ENCODE results near the gene KCNJ11. TPM values are rescaled to one million over a fixed set of nuclear protein-coding genes. Genes with fewer than 3 reads are reported as not detected.

KCNJ11 gene
- total and polyA plus RNA-seq, 10 of the 15 experiments (the other 5 are each of a cell fraction or from before 2014, with no cell fraction given), result 0.06 to 0.56 (median 0.21) TPM; not detected in 6

DNA sequence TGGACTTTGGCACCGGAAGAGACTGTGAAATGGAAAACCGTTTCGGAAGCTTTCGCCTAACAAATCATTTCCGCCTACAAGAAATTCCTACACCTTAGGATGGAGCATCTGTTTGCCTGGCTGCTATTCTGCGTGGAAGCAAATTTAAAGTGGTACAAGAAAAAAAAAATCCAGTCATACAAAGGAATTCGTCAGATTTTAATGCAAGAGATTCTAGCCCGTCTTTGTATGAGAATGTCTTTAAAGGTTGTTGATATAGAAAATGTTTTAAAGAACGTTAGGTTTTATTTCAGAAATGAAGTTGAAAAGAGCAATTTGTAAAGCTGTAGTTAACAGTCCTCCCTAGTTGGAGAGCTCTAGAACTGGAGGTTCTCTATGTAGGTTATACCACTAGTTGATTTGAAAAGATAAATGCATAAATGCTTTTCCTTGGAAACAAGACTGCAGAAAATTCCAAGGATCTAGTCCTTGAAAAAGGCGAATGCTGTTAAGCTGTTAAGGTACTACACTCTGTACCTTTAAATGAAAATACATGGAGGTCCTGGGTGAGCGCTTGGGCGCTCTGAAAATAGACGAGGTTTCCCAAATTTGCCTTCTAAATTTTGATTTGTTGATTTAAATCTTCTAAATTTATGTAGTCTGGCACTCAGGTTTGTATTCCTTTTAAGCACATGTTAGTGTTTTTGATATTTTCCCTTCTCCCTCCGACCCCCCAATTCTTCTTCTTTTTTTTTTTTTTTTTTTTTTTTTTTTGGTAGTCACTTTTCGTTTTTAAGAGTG lies 34.4 kb downstream of the KCNJ11 start:
- H3K4me3 ChIP-seq, result peak overlapping the region; percentile 68
- no TSS peak for BruUV-seq (replicated peaks)
- H4K20me1 ChIP-seq (ENCODE audit: control insufficient read depth, insufficient read depth), result no peaks in the 10 kb centered on the region
- WGBS (ENCODE audit: insufficient coverage, insufficient replicate concordance, low lambda C conversion rate, missing lambda C conversion rate), result 12% methylated on average over 14 of the region's 15 CpGs
- FAIRE-seq (no peak), DNase-seq (ENCODE audit: low read depth, low spot score) (no peak), ATAC-seq (no peak)
- 0 out of 2 replicates have a peak overlapping the region, but pooled peaks have one; percentile 11 for H3K9ac ChIP-seq (ENCODE audit: control insufficient read depth, insufficient read depth, low read length)
- TF ChIP-seq ZBED1 (IDR thresholded peaks at IDR 0.05; ENCODE audit: borderline replicate concordance), result no peak
- TF ChIP-seq ESRRA (IDR thresholded peaks at IDR 0.05; ENCODE audit: low read length), result no peak
- no peak for TF ChIP-seq PAX5 (IDR thresholded peaks at IDR 0.05; ENCODE audit: borderline replicate concordance, low read depth, low read length)
- TF ChIP-seq FOXK2 (IDR thresholded peaks at IDR 0.05), result no peak
- TF ChIP-seq IRF5 (IDR thresholded peaks at IDR 0.05; ENCODE audit: borderline replicate concordance), result no peak
- no peak for TF ChIP-seq ZBTB33 (IDR thresholded peaks at IDR 0.05)
- 0 out of 2 replicates have a peak, but pooled peaks have one; percentile 7 for TF ChIP-seq ZNF384 (IDR thresholded peaks at IDR 0.05; ENCODE audit: borderline replicate concordance, low read depth, low read length)
- no peak for TF ChIP-seq MEF2B (IDR thresholded peaks at IDR 0.05; ENCODE audit: partially characterized antibody, poor library complexity, severe bottlenecking)
- peak; percentile 7; the same call in 1 of the 2 replicates for TF ChIP-seq BMI1 (IDR thresholded peaks at IDR 0.05; ENCODE audit: borderline replicate concordance)
- no peak for TF ChIP-seq IRF3 (IDR thresholded peaks at IDR 0.05)
- TF ChIP-seq RAD21 (IDR thresholded peaks at IDR 0.05; ENCODE audit: insufficient read depth, low read depth, low read length), result no peak
- no peaks in the 10 kb centered on the region for H3K36me3 ChIP-seq (ENCODE audit: control insufficient read depth in 2 of 2, insufficient read depth in 2 of 2, low read length in 1 of 2)
- peak overlapping the region; percentile 61 for H2AFZ ChIP-seq (ENCODE audit: control insufficient read depth, low read depth, low read length)
- in situ Hi-C loops (cut with MboI) (no loop called here), intact Hi-C loops (cut with micrococcal nuclease; ENCODE audit: unreplicated experiment) (no loop called here)
- RAD21 ChIA-PET (ENCODE audit: unreplicated experiment), result interaction anchor here (0.6 to 1.2 kb wide), 5 partner anchors 118 to 445 kb away, joined by 3 to 5 read pairs (median 4); no protein-coding TSS in a partner anchor
- no peaks in the 10 kb centered on the region; the same call in 2 of the 3 replicates for H3K9me3 ChIP-seq (replicated peaks; ENCODE audit: control insufficient read depth, insufficient read depth, low read length)
- peaks cover 8 to 11% of the 10 kb centered on the region in 2 experiments; a peak in 3 of 4 replicates for H3K27me3 ChIP-seq (replicated peaks in 1 of 2; ENCODE audit: control insufficient read depth in 2 of 2, insufficient read depth in 2 of 2, low read length in 1 of 2)
- H3K4me1 ChIP-seq (ENCODE audit: control insufficient read depth, insufficient read depth, low read length), result peaks cover 12% of the 10 kb centered on the region
- H3K79me2 ChIP-seq (ENCODE audit: control insufficient read depth, insufficient read depth, low read length), result no peaks in the 10 kb centered on the region
- SMC1A ChIA-PET (ENCODE audit: uncharacterized antibody, unreplicated experiment), result interaction anchor here (1.2 to 2.2 kb wide), 5 partner anchors 9 to 131 kb away, joined by 3 to 15 read pairs (median 3); no protein-coding TSS in a partner anchor
- POLR2A ChIA-PET, result interaction anchor here (0.7 kb wide), 1 partner anchor 20 kb away, joined by 4 read pairs; no protein-coding TSS in a partner anchor
- no peak overlapping the region for H3K27ac ChIP-seq (ENCODE audit: control insufficient read depth, insufficient read depth)
- H3K4me2 ChIP-seq (ENCODE audit: control insufficient read depth, insufficient read depth), result peak overlapping the region; percentile 98
- CTCF ChIA-PET, result interaction anchor here (0.6 to 2.8 kb wide), 10 partner anchors 9 to 144 kb away, joined by 3 to 14 read pairs (median 4); no protein-coding TSS in a partner anchor
